ENCODE data around the gene YES1.

DNA sequence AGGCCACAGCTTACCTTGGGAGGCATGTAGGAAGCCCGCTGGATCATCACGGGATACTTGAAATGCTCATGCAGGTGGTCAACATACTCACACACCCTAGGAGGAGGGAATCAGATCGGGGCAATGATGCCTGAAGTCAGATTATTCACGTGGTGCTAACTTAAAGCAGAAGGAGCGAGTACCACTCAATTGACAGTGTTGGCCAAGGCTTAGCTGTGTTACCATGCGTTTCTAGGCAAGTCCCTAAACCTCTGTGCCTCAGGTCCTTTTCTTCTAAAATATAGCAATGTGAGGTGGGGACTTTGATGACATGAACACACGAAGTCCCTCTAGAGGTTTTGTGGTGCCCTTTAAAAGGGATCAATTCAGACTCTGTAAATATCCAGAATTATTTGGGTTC lies 136.7 kb downstream of the YES1 start:
- no peak for TF ChIP-seq ZFX (IDR thresholded peaks at IDR 0.05)
- TF ChIP-seq, protein P1, sequence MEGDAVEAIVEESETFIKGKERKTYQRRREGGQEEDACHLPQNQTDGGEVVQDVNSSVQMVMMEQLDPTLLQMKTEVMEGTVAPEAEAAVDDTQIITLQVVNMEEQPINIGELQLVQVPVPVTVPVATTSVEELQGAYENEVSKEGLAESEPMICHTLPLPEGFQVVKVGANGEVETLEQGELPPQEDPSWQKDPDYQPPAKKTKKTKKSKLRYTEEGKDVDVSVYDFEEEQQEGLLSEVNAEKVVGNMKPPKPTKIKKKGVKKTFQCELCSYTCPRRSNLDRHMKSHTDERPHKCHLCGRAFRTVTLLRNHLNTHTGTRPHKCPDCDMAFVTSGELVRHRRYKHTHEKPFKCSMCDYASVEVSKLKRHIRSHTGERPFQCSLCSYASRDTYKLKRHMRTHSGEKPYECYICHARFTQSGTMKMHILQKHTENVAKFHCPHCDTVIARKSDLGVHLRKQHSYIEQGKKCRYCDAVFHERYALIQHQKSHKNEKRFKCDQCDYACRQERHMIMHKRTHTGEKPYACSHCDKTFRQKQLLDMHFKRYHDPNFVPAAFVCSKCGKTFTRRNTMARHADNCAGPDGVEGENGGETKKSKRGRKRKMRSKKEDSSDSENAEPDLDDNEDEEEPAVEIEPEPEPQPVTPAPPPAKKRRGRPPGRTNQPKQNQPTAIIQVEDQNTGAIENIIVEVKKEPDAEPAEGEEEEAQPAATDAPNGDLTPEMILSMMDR (IDR thresholded peaks at IDR 0.05 in 2 of 3, conservative IDR thresholded peaks at IDR 0.05 in 1 of 3; ENCODE audit: borderline replicate concordance in 1 of 3, insufficient read depth in 1 of 3, low read depth in 2 of 3, low read length in 2 of 3) = no peak
- TF ChIP-seq, protein P2, sequence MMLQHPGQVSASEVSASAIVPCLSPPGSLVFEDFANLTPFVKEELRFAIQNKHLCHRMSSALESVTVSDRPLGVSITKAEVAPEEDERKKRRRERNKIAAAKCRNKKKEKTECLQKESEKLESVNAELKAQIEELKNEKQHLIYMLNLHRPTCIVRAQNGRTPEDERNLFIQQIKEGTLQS (IDR thresholded peaks at IDR 0.05) = no peak
- no peak for TF ChIP-seq EGR1 (IDR thresholded peaks at IDR 0.05; ENCODE audit: low read depth)
- TF ChIP-seq, protein P3, sequence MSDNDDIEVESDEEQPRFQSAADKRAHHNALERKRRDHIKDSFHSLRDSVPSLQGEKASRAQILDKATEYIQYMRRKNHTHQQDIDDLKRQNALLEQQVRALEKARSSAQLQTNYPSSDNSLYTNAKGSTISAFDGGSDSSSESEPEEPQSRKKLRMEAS (IDR thresholded peaks at IDR 0.05) = no peak
- TF ChIP-seq SRF (IDR thresholded peaks at IDR 0.05; ENCODE audit: low read depth) = no peak
- no peak for TF ChIP-seq RAD21 (IDR thresholded peaks at IDR 0.05; ENCODE audit: low read depth)
- TF ChIP-seq YY1 (IDR thresholded peaks at IDR 0.05; ENCODE audit: extremely low read depth, insufficient replicate concordance, low read depth, low read length) = no peak
- TF ChIP-seq SP1 (IDR thresholded peaks at IDR 0.05; ENCODE audit: low read depth) = no peak
- TF ChIP-seq EZH2 (IDR thresholded peaks at IDR 0.05) = no peak
- no peak for TF ChIP-seq POLR2A (IDR thresholded peaks at IDR 0.05; ENCODE audit: borderline replicate concordance, extremely low read depth, insufficient read depth, insufficient read length)
- TF ChIP-seq SIN3A (IDR thresholded peaks at IDR 0.05; ENCODE audit: low read depth) = no peak
